ENCODE measurements around the gene PTPRR. TPM values are rescaled to one million over a fixed set of nuclear protein-coding genes. Genes with fewer than 3 reads are reported as not detected.

PTPRR gene
- total RNA-seq, 3 donors from 2014 or later = 0.59 to 0.98 (median 0.80) TPM

- Histone ChIP-seq H3K4me1 (no peaks in the 10 kb centered on the region), H3K27me3 (no peaks in the 10 kb centered on the region), H3K9me3 (no peaks in the 10 kb centered on the region), H3K27ac (no peak overlapping the region), H3K4me3 (no peak overlapping the region), H3K36me3 (no peaks in the 10 kb centered on the region)
- no peak for DNase-seq (ENCODE audit: low spot score in 2 of 2)
- intact Hi-C loops (cut with DNase I; ENCODE audit: low total_unique reads) = loop anchor here (5.0 kb wide), 1 partner anchor 1801 kb away; no protein-coding TSS in a partner anchor
- TF ChIP-seq CTCF (IDR thresholded peaks at IDR 0.05) (no peak), POLR2A (IDR thresholded peaks at IDR 0.05) (no peak), POLR2AphosphoS5 (IDR thresholded peaks at IDR 0.05) (no peak)
These were observed 7.5 kb upstream of the PTPRR start for GRCh38 chr12:70928071-70928470.

- TF ChIP-seq CTCF (IDR thresholded peaks at IDR 0.05) (no peak), POLR2AphosphoS5 (IDR thresholded peaks at IDR 0.05) (no peak), POLR2A (IDR thresholded peaks at IDR 0.05) (no peak)
- intact Hi-C loops (cut with DNase I; ENCODE audit: low total_unique reads) = loop anchor here (5.0 kb wide), 1 partner anchor 1800 kb away; no protein-coding TSS in a partner anchor
- no peak for DNase-seq (ENCODE audit: low spot score in 2 of 2)
- Histone ChIP-seq H3K27me3 (no peaks in the 10 kb centered on the region), H3K36me3 (no peaks in the 10 kb centered on the region), H3K4me1 (no peaks in the 10 kb centered on the region), H3K4me3 (no peak overlapping the region), H3K9me3 (no peaks in the 10 kb centered on the region), H3K27ac (no peak overlapping the region)
These were observed 6.8 kb upstream of the PTPRR start for GRCh38 chr12:70927356-70927755.

GRCh38 chr12:70925539-70925938, 5.0 kb upstream of the PTPRR start:
- intact Hi-C loops (cut with DNase I; ENCODE audit: low total_unique reads) = loop anchor here (5.0 kb wide), 1 partner anchor 1798 kb away; no protein-coding TSS in a partner anchor
- no peaks in the 10 kb centered on the region for H3K9me3 ChIP-seq
- H3K36me3 ChIP-seq = no peaks in the 10 kb centered on the region
- DNase-seq (ENCODE audit: low spot score in 2 of 2) = no peak
- TF ChIP-seq POLR2AphosphoS5 (IDR thresholded peaks at IDR 0.05) (no peak), CTCF (IDR thresholded peaks at IDR 0.05) (no peak), POLR2A (IDR thresholded peaks at IDR 0.05) (no peak)
- H3K4me1 ChIP-seq = no peaks in the 10 kb centered on the region
- no peak overlapping the region for H3K27ac ChIP-seq
- H3K4me3 ChIP-seq = no peak overlapping the region
- peaks cover 0 to under 1% of the 10 kb centered on the region in 2 donors for H3K27me3 ChIP-seq

- Histone ChIP-seq H3K4me1 (no peaks in the 10 kb centered on the region), H3K27me3 (peaks cover 0 to 15% of the 10 kb centered on the region in 2 donors), H3K27ac (no peak overlapping the region), H3K9me3 (no peaks in the 10 kb centered on the region), H3K4me3 (peak overlapping the region in 1 of 3 donors; percentile 2), H3K36me3 (no peaks in the 10 kb centered on the region)
- TF ChIP-seq CTCF (IDR thresholded peaks at IDR 0.05) = no peak
- no peak for TF ChIP-seq POLR2AphosphoS5 (IDR thresholded peaks at IDR 0.05)
- no peak for TF ChIP-seq POLR2A (IDR thresholded peaks at IDR 0.05)
- no peak for DNase-seq (ENCODE audit: low spot score in 2 of 2)
- intact Hi-C loops (cut with DNase I; ENCODE audit: low total_unique reads) = no loop called here
These were observed 353 bp upstream of the PTPRR start for GRCh38 chr12:70920891-70921290.

GRCh38 chr12:70919597-70920035, 922 bp downstream of the PTPRR start:
- intact Hi-C loops (cut with DNase I; ENCODE audit: low total_unique reads) = no loop called here
- H3K9me3 ChIP-seq = no peaks in the 10 kb centered on the region

More at GRCh38 chr12:70919597-70920035, 922 bp downstream of the PTPRR start:
- TF ChIP-seq POLR2A (IDR thresholded peaks at IDR 0.05) = no peak
- no peak for TF ChIP-seq POLR2AphosphoS5 (IDR thresholded peaks at IDR 0.05)
- TF ChIP-seq CTCF (IDR thresholded peaks at IDR 0.05) = no peak
- Histone ChIP-seq H3K36me3 (no peaks in the 10 kb centered on the region), H3K4me3 (no peak overlapping the region), H3K27me3 (peaks cover 0 to 15% of the 10 kb centered on the region in 2 donors), H3K27ac (no peak overlapping the region), H3K4me1 (no peaks in the 10 kb centered on the region)
- DNase-seq (ENCODE audit: low spot score in 2 of 2) = no peak

Data from breast epithelium (tissue), 4 donors.